Calu3 (cell line): ENCODE results near the gene RAI2. TPM values are rescaled to one million over a fixed set of nuclear protein-coding genes. Genes with fewer than 3 reads are reported as not detected.

Source experiments
- BruUV-seq: library from RNA; stranded (reverse); fragments of 400-500 nt; replicated peaks from 2 replicates; lab custom pipeline; 2021; lab: Mats Ljungman, UMichigan
- CTCF ChIA-PET: fragments of 300-600 bp; sonication (Branson Sonifier 250); formaldehyde crosslinking; loops from one replicate; lab custom pipeline; 2022; ENCODE audit warnings: antibody characterized with exemption; lab: Charles Lee
- DNase-seq: peaks from one replicate; pipeline ENCODE4 v3.0.0; 2022
- H3K27ac Mint-ChIP-seq: one replicate; pipeline ENCODE4 v1.8.0; 2022; ENCODE audit warnings: mixed read lengths; ENCODE audit not compliant: unreplicated experiment
- H3K27me3 Mint-ChIP-seq: one replicate; pipeline ENCODE4 v1.8.0; 2022; ENCODE audit warnings: mixed read lengths; ENCODE audit not compliant: unreplicated experiment
- H3K36me3 Mint-ChIP-seq: one replicate; pipeline ENCODE4 v1.8.0; 2022; ENCODE audit warnings: mild to moderate bottlenecking, moderate library complexity, mixed read lengths; ENCODE audit not compliant: insufficient read depth, unreplicated experiment
- H3K4me1 Mint-ChIP-seq: one replicate; pipeline ENCODE4 v1.8.0; 2022; ENCODE audit warnings: mild to moderate bottlenecking, low read depth, mixed read lengths; ENCODE audit not compliant: unreplicated experiment
- H3K4me3 Mint-ChIP-seq: one replicate; pipeline ENCODE4 v1.8.0; 2022; ENCODE audit warnings: mild to moderate bottlenecking, low read depth, moderate library complexity, mixed read lengths; ENCODE audit not compliant: unreplicated experiment
- H3K9me3 Mint-ChIP-seq: one replicate; pipeline ENCODE4 v1.8.0; 2022; ENCODE audit warnings: low read depth, mixed read lengths; ENCODE audit not compliant: unreplicated experiment
- intact Hi-C: fragments of 100-400 bp; cut with micrococcal nuclease; formaldehyde crosslinking; loops from one replicate; pipeline ENCODE4 v1.10.0; 2022; ENCODE audit not compliant: unreplicated experiment
- total RNA-seq: library from RNA; stranded (reverse); gene quantifications from 2 replicates; pipeline ENCODE4 v1.2.3, GENCODE V29; 2022
- TF ChIP-seq, protein P1 (sequence below): fragments of 200-600 bp; IDR thresholded peaks from one replicate; pipeline ENCODE4 v1.8.0; 2022; ENCODE audit warnings: antibody characterized with exemption; ENCODE audit not compliant: unreplicated experiment

Gene RAI2
- total RNA-seq, 1 experiment from 2014 or later = 0.33 TPM

DNA sequence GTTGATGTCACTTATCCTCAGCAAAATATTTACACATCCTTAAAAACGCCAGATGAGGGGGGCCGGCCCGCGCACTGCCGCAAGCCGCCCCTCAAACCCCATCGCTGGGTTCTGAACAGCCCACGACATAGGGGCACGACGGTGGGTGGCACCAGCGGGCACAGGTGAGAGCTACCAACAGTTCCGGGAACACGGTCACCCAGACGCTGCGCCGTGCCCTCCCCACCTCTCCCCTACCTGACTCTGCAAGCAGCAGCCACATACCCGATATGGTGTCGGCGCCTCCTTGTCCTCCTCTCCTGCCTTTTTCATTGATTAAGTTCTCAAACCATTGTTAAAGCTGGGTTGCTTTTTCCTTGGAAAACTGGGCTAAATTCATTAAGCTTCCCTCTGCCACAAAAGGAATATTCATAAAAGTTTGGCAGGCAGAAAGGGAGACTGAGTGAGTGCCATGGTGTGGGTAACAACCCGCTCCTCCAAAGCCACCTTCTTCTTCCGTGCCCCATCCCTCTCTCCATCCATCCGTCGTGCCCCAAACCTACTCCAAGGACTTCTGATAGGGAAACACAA is 1.4 kb downstream of the RAI2 start:
- TF ChIP-seq, protein P1, sequence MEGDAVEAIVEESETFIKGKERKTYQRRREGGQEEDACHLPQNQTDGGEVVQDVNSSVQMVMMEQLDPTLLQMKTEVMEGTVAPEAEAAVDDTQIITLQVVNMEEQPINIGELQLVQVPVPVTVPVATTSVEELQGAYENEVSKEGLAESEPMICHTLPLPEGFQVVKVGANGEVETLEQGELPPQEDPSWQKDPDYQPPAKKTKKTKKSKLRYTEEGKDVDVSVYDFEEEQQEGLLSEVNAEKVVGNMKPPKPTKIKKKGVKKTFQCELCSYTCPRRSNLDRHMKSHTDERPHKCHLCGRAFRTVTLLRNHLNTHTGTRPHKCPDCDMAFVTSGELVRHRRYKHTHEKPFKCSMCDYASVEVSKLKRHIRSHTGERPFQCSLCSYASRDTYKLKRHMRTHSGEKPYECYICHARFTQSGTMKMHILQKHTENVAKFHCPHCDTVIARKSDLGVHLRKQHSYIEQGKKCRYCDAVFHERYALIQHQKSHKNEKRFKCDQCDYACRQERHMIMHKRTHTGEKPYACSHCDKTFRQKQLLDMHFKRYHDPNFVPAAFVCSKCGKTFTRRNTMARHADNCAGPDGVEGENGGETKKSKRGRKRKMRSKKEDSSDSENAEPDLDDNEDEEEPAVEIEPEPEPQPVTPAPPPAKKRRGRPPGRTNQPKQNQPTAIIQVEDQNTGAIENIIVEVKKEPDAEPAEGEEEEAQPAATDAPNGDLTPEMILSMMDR = no peak
- intact Hi-C loops = no loop called here
- Mint-ChIP-seq H3K4me3 (peak overlapping the region; percentile 55), H3K4me1 (peaks cover 7% of the 10 kb centered on the region), H3K36me3 (peaks cover 4% of the 10 kb centered on the region), H3K9me3 (no peaks in the 10 kb centered on the region), H3K27me3 (peaks cover 96% of the 10 kb centered on the region), H3K27ac (no peak overlapping the region)
- no TSS peak for BruUV-seq
- DNase-seq = peak; percentile 12
- CTCF ChIA-PET = no interaction called here

GRCh38 chrX:17854531-17854930 is 6.6 kb downstream of the RAI2 start:
- H3K4me1 Mint-ChIP-seq = peaks cover under 1% of the 10 kb centered on the region
- no peak for DNase-seq
- no peaks in the 10 kb centered on the region for H3K36me3 Mint-ChIP-seq
- H3K4me3 Mint-ChIP-seq = no peak overlapping the region
- peaks cover 100% of the 10 kb centered on the region for H3K27me3 Mint-ChIP-seq
- CTCF ChIA-PET = no interaction called here
- intact Hi-C loops = no loop called here
- H3K9me3 Mint-ChIP-seq = no peaks in the 10 kb centered on the region
- TF ChIP-seq, protein P1 = no peak
- no TSS peak for BruUV-seq
- H3K27ac Mint-ChIP-seq = no peak overlapping the region

GRCh38 chrX:17854069-17854468 is 7.0 kb downstream of the RAI2 start:
- no peak for DNase-seq
- Mint-ChIP-seq H3K27me3 (peaks cover 100% of the 10 kb centered on the region), H3K9me3 (no peaks in the 10 kb centered on the region), H3K27ac (no peak overlapping the region), H3K36me3 (no peaks in the 10 kb centered on the region), H3K4me3 (no peak overlapping the region), H3K4me1 (no peaks in the 10 kb centered on the region)
- BruUV-seq = no TSS peak
- CTCF ChIA-PET = no interaction called here
- intact Hi-C loops = no loop called here
- TF ChIP-seq, protein P1 = no peak

DNA sequence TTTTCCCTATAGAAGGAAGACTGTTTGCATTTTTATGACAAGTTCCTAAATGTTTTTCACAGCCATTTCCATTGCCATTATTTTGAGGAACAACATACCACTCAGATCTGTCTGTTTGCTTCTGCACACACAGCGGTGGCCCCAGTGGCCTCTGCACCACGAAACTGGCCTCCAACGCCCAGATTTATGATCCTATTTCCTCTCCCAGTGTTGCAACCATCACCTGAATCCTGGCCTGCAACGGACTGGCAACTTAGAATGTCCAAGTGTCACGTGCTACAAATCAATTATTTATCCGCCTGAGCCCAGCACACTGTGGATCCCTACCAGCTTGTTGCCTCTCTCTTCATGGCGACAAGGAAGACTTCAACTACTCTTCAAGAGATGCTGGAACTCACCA is 9.2 kb downstream of the RAI2 start:
- H3K27ac Mint-ChIP-seq = no peak overlapping the region
- peaks cover 100% of the 10 kb centered on the region for H3K27me3 Mint-ChIP-seq
- no peaks in the 10 kb centered on the region for H3K36me3 Mint-ChIP-seq
- BruUV-seq = no TSS peak
- CTCF ChIA-PET = no interaction called here
- no peak overlapping the region for H3K4me3 Mint-ChIP-seq
- no peaks in the 10 kb centered on the region for H3K4me1 Mint-ChIP-seq
- intact Hi-C loops = no loop called here
- no peaks in the 10 kb centered on the region for H3K9me3 Mint-ChIP-seq
- TF ChIP-seq, protein P1 = no peak
- no peak for DNase-seq
